Measurements from ENCODE around the gene ARFGEF3.
A peak's percentile ranks its signal among the peaks of the same experiment; 100 is the strongest.

The ARFGEF3 gene

GRCh38 chr6:138227316-138227781 is 65.6 kb downstream of the ARFGEF3 start:
- Histone ChIP-seq H3K27me3 (ENCODE audit: control insufficient read depth, insufficient read depth, low read length) (no peaks in the 10 kb centered on the region), H3K4me1 (ENCODE audit: control insufficient read depth, insufficient read depth, low read length) (no peaks in the 10 kb centered on the region), H3K27ac (ENCODE audit: low read length) (no peak overlapping the region), H3K4me3 (ENCODE audit: low read length) (no peak overlapping the region), H3K9me3 (ENCODE audit: control insufficient read depth, insufficient read depth, low read length) (no peaks in the 10 kb centered on the region), H3K36me3 (ENCODE audit: control insufficient read depth, insufficient read depth, low read length) (no peaks in the 10 kb centered on the region)
- no peak for DNase-seq (ENCODE audit: low read depth, low spot score)
- no CpG with 5 or more reads among the region's 8 CpGs for WGBS (ENCODE audit: insufficient coverage, insufficient read length)

GRCh38 chr6:138229072-138229471 is 67.3 kb downstream of the ARFGEF3 start:
- Histone ChIP-seq H3K4me3 (ENCODE audit: low read length) (no peak overlapping the region), H3K27ac (ENCODE audit: low read length) (no peak overlapping the region), H3K9me3 (ENCODE audit: control insufficient read depth, insufficient read depth, low read length) (no peaks in the 10 kb centered on the region), H3K4me1 (ENCODE audit: control insufficient read depth, insufficient read depth, low read length) (no peaks in the 10 kb centered on the region), H3K36me3 (ENCODE audit: control insufficient read depth, insufficient read depth, low read length) (no peaks in the 10 kb centered on the region), H3K27me3 (ENCODE audit: control insufficient read depth, insufficient read depth, low read length) (no peaks in the 10 kb centered on the region)
- WGBS (ENCODE audit: insufficient coverage, insufficient read length): no CpG with 5 or more reads among the region's 4 CpGs
- DNase-seq (ENCODE audit: low read depth, low spot score): no peak

GRCh38 chr6:138229663-138230179 is 68.0 kb downstream of the ARFGEF3 start:
- no CpG with 5 or more reads among the region's 11 CpGs for WGBS (ENCODE audit: insufficient coverage, insufficient read length)
- no peak for DNase-seq (ENCODE audit: low read depth, low spot score)
- Histone ChIP-seq H3K36me3 (ENCODE audit: control insufficient read depth, insufficient read depth, low read length) (no peaks in the 10 kb centered on the region), H3K4me3 (ENCODE audit: low read length) (no peak overlapping the region), H3K4me1 (ENCODE audit: control insufficient read depth, insufficient read depth, low read length) (no peaks in the 10 kb centered on the region), H3K27ac (ENCODE audit: low read length) (no peak overlapping the region), H3K9me3 (ENCODE audit: control insufficient read depth, insufficient read depth, low read length) (no peaks in the 10 kb centered on the region), H3K27me3 (ENCODE audit: control insufficient read depth, insufficient read depth, low read length) (no peaks in the 10 kb centered on the region)

GRCh38 chr6:138230221-138230620 is 68.5 kb downstream of the ARFGEF3 start:
- DNase-seq (ENCODE audit: low read depth, low spot score): no peak
- Histone ChIP-seq H3K27me3 (ENCODE audit: control insufficient read depth, insufficient read depth, low read length) (no peaks in the 10 kb centered on the region), H3K4me3 (ENCODE audit: low read length) (no peak overlapping the region), H3K36me3 (ENCODE audit: control insufficient read depth, insufficient read depth, low read length) (no peaks in the 10 kb centered on the region), H3K4me1 (ENCODE audit: control insufficient read depth, insufficient read depth, low read length) (no peaks in the 10 kb centered on the region), H3K9me3 (ENCODE audit: control insufficient read depth, insufficient read depth, low read length) (no peaks in the 10 kb centered on the region), H3K27ac (ENCODE audit: low read length) (no peak overlapping the region)

GRCh38 chr6:138230759-138231380 is 69.1 kb downstream of the ARFGEF3 start:
- H3K9me3 ChIP-seq (ENCODE audit: control insufficient read depth, insufficient read depth, low read length): no peaks in the 10 kb centered on the region
- no peaks in the 10 kb centered on the region for H3K4me1 ChIP-seq (ENCODE audit: control insufficient read depth, insufficient read depth, low read length)
- H3K36me3 ChIP-seq (ENCODE audit: control insufficient read depth, insufficient read depth, low read length): no peaks in the 10 kb centered on the region
- WGBS (ENCODE audit: insufficient coverage, insufficient read length): no CpG with 5 or more reads among the region's 3 CpGs
- H3K27me3 ChIP-seq (ENCODE audit: control insufficient read depth, insufficient read depth, low read length): no peaks in the 10 kb centered on the region
- DNase-seq (ENCODE audit: low read depth, low spot score): no peak
- no peak overlapping the region for H3K27ac ChIP-seq (ENCODE audit: low read length)
- no peak overlapping the region for H3K4me3 ChIP-seq (ENCODE audit: low read length)

- H3K27ac ChIP-seq (ENCODE audit: low read length): no peak overlapping the region
- no peaks in the 10 kb centered on the region for H3K9me3 ChIP-seq (ENCODE audit: control insufficient read depth, insufficient read depth, low read length)
- no peak overlapping the region for H3K4me3 ChIP-seq (ENCODE audit: low read length)
- no peaks in the 10 kb centered on the region for H3K4me1 ChIP-seq (ENCODE audit: control insufficient read depth, insufficient read depth, low read length)
- no peaks in the 10 kb centered on the region for H3K36me3 ChIP-seq (ENCODE audit: control insufficient read depth, insufficient read depth, low read length)
- H3K27me3 ChIP-seq (ENCODE audit: control insufficient read depth, insufficient read depth, low read length): no peaks in the 10 kb centered on the region
- no CpG with 5 or more reads among the region's 4 CpGs for WGBS (ENCODE audit: insufficient coverage, insufficient read length)
- no peak for DNase-seq (ENCODE audit: low read depth, low spot score)
Observed at GRCh38 chr6:138231381-138231886, 69.7 kb downstream of the ARFGEF3 start.

GRCh38 chr6:138234363-138234762 is 72.6 kb downstream of the ARFGEF3 start:
- Histone ChIP-seq H3K27ac (ENCODE audit: low read length) (no peak overlapping the region), H3K9me3 (ENCODE audit: control insufficient read depth, insufficient read depth, low read length) (no peaks in the 10 kb centered on the region), H3K27me3 (ENCODE audit: control insufficient read depth, insufficient read depth, low read length) (no peaks in the 10 kb centered on the region), H3K36me3 (ENCODE audit: control insufficient read depth, insufficient read depth, low read length) (no peaks in the 10 kb centered on the region), H3K4me1 (ENCODE audit: control insufficient read depth, insufficient read depth, low read length) (peaks cover 2% of the 10 kb centered on the region; the same call in 1 of the 2 replicates), H3K4me3 (ENCODE audit: low read length) (no peak overlapping the region)
- DNase-seq (ENCODE audit: low read depth, low spot score): no peak
- WGBS (ENCODE audit: insufficient coverage, insufficient read length): no CpG with 5 or more reads among the region's 2 CpGs

GRCh38 chr6:138235205-138235604 is 73.5 kb downstream of the ARFGEF3 start:
- Histone ChIP-seq H3K4me3 (ENCODE audit: low read length) (no peak overlapping the region), H3K27ac (ENCODE audit: low read length) (no peak overlapping the region), H3K4me1 (ENCODE audit: control insufficient read depth, insufficient read depth, low read length) (peaks cover 2% of the 10 kb centered on the region; the same call in 1 of the 2 replicates), H3K36me3 (ENCODE audit: control insufficient read depth, insufficient read depth, low read length) (no peaks in the 10 kb centered on the region), H3K27me3 (ENCODE audit: control insufficient read depth, insufficient read depth, low read length) (no peaks in the 10 kb centered on the region), H3K9me3 (ENCODE audit: control insufficient read depth, insufficient read depth, low read length) (no peaks in the 10 kb centered on the region)
- DNase-seq (ENCODE audit: low read depth, low spot score): no peak
- no CpG with 5 or more reads among the region's 1 CpG for WGBS (ENCODE audit: insufficient coverage, insufficient read length)

GRCh38 chr6:138235693-138236092 is 74.0 kb downstream of the ARFGEF3 start:
- DNase-seq (ENCODE audit: low read depth, low spot score): no peak
- Histone ChIP-seq H3K27ac (ENCODE audit: low read length) (no peak overlapping the region), H3K36me3 (ENCODE audit: control insufficient read depth, insufficient read depth, low read length) (no peaks in the 10 kb centered on the region), H3K9me3 (ENCODE audit: control insufficient read depth, insufficient read depth, low read length) (no peaks in the 10 kb centered on the region), H3K27me3 (ENCODE audit: control insufficient read depth, insufficient read depth, low read length) (no peaks in the 10 kb centered on the region), H3K4me1 (ENCODE audit: control insufficient read depth, insufficient read depth, low read length) (peaks cover 2% of the 10 kb centered on the region; the same call in 1 of the 2 replicates), H3K4me3 (ENCODE audit: low read length) (no peak overlapping the region)
- no CpG with 5 or more reads among the region's 1 CpG for WGBS (ENCODE audit: insufficient coverage, insufficient read length)

GRCh38 chr6:138237463-138237862 is 75.7 kb downstream of the ARFGEF3 start:
- Histone ChIP-seq H3K27me3 (ENCODE audit: control insufficient read depth, insufficient read depth, low read length) (no peaks in the 10 kb centered on the region), H3K27ac (ENCODE audit: low read length) (no peak overlapping the region)
- WGBS (ENCODE audit: insufficient coverage, insufficient read length): no CpG with 5 or more reads among the region's 2 CpGs

GRCh38 chr6:138238368-138238767 is 76.6 kb downstream of the ARFGEF3 start:
- DNase-seq (ENCODE audit: low read depth, low spot score): no peak
- Histone ChIP-seq H3K4me1 (ENCODE audit: control insufficient read depth, insufficient read depth, low read length) (peaks cover 2% of the 10 kb centered on the region; the same call in 1 of the 2 replicates), H3K4me3 (ENCODE audit: low read length) (no peak overlapping the region), H3K9me3 (ENCODE audit: control insufficient read depth, insufficient read depth, low read length) (no peaks in the 10 kb centered on the region), H3K36me3 (ENCODE audit: control insufficient read depth, insufficient read depth, low read length) (no peaks in the 10 kb centered on the region), H3K27me3 (ENCODE audit: control insufficient read depth, insufficient read depth, low read length) (no peaks in the 10 kb centered on the region), H3K27ac (ENCODE audit: low read length) (no peak overlapping the region)
- no CpG with 5 or more reads among the region's 6 CpGs for WGBS (ENCODE audit: insufficient coverage, insufficient read length)

More at GRCh38 chr6:138237463-138237862, 75.7 kb downstream of the ARFGEF3 start:
- Histone ChIP-seq H3K4me3 (ENCODE audit: low read length) (no peak overlapping the region), H3K4me1 (ENCODE audit: control insufficient read depth, insufficient read depth, low read length) (peaks cover 2% of the 10 kb centered on the region; the same call in 1 of the 2 replicates), H3K9me3 (ENCODE audit: control insufficient read depth, insufficient read depth, low read length) (no peaks in the 10 kb centered on the region), H3K36me3 (ENCODE audit: control insufficient read depth, insufficient read depth, low read length) (no peaks in the 10 kb centered on the region)
- DNase-seq (ENCODE audit: low read depth, low spot score): peak; percentile 9

Measured in iPS DF 6.9 (cell line).